Measurements from ENCODE around the gene HDAC7.

The HDAC7 gene

GRCh38 chr12:47819896-47820630 is at the start of gene HDAC7:
TSS of gene HDAC7 (minus strand) at chr12:47819903. CDS start at chr12:47819785, 118 bp downstream.
- DNase-seq (ENCODE audit: low read depth), result peak; percentile 76

- peak; percentile 26 for DNase-seq (ENCODE audit: low read depth)
Measured at GRCh38 chr12:47868552-47869031, 48.9 kb upstream of the HDAC7 start.

- no peak for DNase-seq (ENCODE audit: low read depth)
Measured at GRCh38 chr12:47868041-47868440, 48.3 kb upstream of the HDAC7 start.

GRCh38 chr12:47867495-47867941 is 47.8 kb upstream of the HDAC7 start:
- DNase-seq (ENCODE audit: low read depth), result peak; percentile 92

- DNase-seq (ENCODE audit: low read depth), result no peak
Measured at GRCh38 chr12:47864646-47865235, 45.0 kb upstream of the HDAC7 start.

GRCh38 chr12:47863985-47864384 is 44.3 kb upstream of the HDAC7 start:
- DNase-seq (ENCODE audit: low read depth), result no peak

- DNase-seq (ENCODE audit: low read depth), result no peak
Measured at GRCh38 chr12:47863467-47863866, 43.8 kb upstream of the HDAC7 start.

GRCh38 chr12:47862881-47863280 is 43.2 kb upstream of the HDAC7 start:
- no peak for DNase-seq (ENCODE audit: low read depth)

- no peak for DNase-seq (ENCODE audit: low read depth)
Measured at GRCh38 chr12:47862167-47862750, 42.6 kb upstream of the HDAC7 start.

- DNase-seq (ENCODE audit: low read depth), result no peak
Measured at GRCh38 chr12:47860873-47861272, 41.2 kb upstream of the HDAC7 start.

- no peak for DNase-seq (ENCODE audit: low read depth)
Measured at GRCh38 chr12:47860279-47860841, 40.7 kb upstream of the HDAC7 start.

- DNase-seq (ENCODE audit: low read depth), result no peak
Measured at GRCh38 chr12:47858511-47859266, 39.0 kb upstream of the HDAC7 start.

- DNase-seq (ENCODE audit: low read depth), result no peak
Measured at GRCh38 chr12:47856721-47857575, 37.2 kb upstream of the HDAC7 start.

GRCh38 chr12:47856094-47856493 is 36.4 kb upstream of the HDAC7 start:
- DNase-seq (ENCODE audit: low read depth), result no peak

GRCh38 chr12:47855502-47855901 is 35.8 kb upstream of the HDAC7 start:
- DNase-seq (ENCODE audit: low read depth), result no peak

GRCh38 chr12:47854531-47854930 is 34.8 kb upstream of the HDAC7 start:
- no peak for DNase-seq (ENCODE audit: low read depth)

- DNase-seq (ENCODE audit: low read depth), result peak; percentile 22
Measured at GRCh38 chr12:47852096-47852571, 32.4 kb upstream of the HDAC7 start.

- peak; percentile 23 for DNase-seq (ENCODE audit: low read depth)
Measured at GRCh38 chr12:47851303-47851952, 31.7 kb upstream of the HDAC7 start.

GRCh38 chr12:47850153-47851084 is 30.7 kb upstream of the HDAC7 start:
- peak; percentile 90 for DNase-seq (ENCODE audit: low read depth)

Data from amniotic epithelial cell (primary cell).